NCI-H2171 (cell line): ENCODE results near the gene ATP8A2.
"Not testable (repeated sequence)": the region's sequence is repeated elsewhere in the genome, so short reads cannot be mapped to it uniquely, and the experiment has no call there.

Experiments
- DNase-seq: peaks from one replicate; lab custom pipeline; 2025; lab: John Stamatoyannopoulos, UW

Gene ATP8A2

GRCh38 chr13:25807562-25807961, 435.8 kb downstream of the ATP8A2 start:
- no peak for DNase-seq

DNA sequence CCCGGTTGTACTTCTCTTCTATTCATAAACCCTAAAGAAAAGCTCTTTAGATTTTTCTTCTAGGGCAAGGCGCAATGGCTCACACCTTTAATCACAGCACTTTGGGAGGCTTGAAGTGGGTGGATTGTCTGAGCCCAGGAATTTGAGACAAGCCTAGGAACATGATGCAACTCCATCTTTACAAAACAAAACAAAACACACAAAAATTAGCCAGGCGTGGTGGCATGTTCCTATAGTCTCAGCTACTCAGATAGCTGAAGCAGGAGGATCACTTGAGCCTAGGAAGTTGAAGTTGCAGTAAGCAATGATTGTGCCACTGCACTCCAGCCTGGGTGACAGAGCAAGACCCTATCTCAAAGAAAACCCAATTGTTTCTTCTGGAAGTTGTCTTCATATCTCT, 439.7 kb downstream of the ATP8A2 start:
- no peak for DNase-seq

GRCh38 chr13:25816239-25816638, 444.5 kb downstream of the ATP8A2 start:
- no peak for DNase-seq

DNA sequence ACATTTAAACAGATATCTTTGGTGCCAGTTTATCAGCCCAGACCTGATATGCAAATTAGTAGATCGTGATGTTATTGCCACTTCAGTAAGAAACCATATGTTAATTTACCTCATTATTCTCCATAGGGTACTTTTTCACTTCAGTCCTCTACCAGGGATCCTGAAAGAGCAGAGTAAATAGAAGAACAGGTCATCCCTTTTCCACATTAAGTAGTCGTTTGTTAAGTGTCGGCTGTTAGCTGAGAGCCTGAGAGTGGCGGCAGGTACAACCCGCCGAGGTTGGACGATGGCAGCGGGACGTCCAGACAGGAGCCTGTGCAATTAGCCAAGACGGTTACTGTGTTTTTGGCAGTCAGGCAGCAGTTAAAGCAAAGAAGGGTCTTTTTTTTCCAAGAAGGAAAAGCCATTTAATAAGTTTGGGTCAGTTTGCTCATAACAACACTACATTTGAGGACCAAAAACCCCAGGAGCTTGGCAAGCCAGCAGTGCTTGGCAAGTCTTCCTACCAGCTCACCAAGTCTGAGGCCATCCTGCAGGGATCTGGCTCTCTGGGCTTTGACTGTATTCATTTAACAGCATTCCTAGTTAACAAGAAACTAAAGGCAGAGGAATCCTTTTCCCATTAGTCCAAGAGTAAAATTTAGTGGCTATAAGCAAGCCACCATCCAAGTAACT, 448.2 kb downstream of the ATP8A2 start:
- DNase-seq: no peak

- DNase-seq: no peak
These were observed 450.0 kb downstream of the ATP8A2 start for GRCh38 chr13:25821776-25822175.

DNA sequence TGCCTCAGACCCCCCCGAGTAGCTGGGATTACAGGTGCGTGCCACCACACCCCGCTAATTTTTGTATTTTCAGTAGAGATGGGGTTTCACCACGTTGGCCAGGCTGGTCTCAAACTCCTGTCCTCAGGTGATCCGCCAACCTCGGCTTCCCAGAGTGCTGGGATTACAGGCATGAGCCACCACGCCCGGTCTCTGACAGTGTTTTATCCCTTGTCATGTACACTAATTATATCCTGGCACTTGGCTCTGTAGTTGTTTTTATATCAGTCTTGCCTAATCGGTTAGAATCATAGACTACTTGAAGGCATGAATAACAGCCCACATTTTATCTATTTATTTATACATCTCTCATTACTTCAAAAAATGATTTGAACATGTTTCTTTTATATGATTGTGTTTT, 455.4 kb downstream of the ATP8A2 start:
- DNase-seq: not testable (repeated sequence)

DNA sequence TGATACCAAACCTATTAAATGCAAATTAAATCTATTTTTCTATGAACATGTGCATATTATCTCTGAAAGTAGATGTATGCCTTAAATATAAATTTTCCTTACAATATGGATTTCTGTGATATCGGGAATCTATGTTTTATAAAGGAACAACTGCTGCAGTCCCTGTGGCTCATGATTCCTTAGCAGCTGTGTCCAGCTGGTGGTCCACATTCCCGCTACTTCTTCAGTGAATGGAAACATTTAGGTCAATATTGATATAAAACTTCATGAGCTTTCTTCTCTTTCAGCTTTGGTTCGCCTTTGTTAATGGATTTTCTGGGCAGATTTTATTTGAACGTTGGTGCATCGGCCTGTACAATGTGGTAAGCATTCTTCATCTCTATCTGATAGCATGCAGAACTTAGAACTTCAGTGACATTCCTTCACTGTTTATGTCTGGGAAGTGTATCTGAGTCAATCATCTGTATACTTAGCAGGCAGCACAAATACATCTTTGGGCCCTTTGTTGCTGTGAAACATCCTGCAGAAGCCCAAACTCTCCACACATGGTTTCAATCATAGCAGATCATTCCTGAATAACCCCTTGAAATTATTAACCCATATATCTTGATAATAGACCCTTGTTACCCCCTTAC, 456.2 kb downstream of the ATP8A2 start:
- no peak for DNase-seq

- no peak for DNase-seq
These were observed 462.0 kb downstream of the ATP8A2 start for GRCh38 chr13:25833761-25834160.

DNA sequence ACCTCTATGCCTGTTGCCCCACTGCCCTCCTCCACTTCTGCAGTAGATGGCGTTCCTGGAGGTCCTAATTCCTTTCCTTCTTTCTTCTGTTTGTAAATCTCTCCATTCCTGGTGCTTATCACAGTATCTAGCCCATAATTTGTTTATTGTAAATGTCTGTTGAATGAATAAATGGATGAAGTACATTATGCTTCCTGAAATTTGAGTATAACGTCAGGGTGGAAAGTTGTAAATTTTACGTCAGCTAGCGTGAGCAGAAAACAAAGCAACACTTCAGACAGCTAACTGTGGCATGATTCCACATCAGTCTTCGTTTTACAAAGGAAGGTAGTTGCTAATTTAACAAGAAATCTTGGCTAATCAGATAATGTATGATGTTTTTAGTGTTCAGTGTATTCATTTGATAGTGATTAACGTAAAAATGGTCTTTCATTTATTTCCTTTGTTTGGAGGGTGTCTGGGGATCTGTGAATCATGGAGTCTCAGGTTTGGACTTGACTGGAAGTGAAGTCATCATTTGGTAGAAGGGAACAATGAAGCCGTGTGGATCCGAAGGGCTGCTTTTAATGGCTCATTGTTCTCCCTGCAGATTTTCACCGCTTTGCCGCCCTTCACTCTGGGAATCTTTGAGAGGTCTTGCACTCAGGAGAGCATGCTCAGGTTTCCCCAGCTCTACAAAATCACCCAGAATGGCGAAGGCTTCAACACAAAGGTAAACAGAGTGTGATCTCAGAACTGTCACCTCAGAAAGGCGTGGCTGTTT, 465.0 kb downstream of the ATP8A2 start:
- DNase-seq: no peak

- no peak for DNase-seq
These were observed 467.6 kb downstream of the ATP8A2 start for GRCh38 chr13:25839371-25839770.

DNA sequence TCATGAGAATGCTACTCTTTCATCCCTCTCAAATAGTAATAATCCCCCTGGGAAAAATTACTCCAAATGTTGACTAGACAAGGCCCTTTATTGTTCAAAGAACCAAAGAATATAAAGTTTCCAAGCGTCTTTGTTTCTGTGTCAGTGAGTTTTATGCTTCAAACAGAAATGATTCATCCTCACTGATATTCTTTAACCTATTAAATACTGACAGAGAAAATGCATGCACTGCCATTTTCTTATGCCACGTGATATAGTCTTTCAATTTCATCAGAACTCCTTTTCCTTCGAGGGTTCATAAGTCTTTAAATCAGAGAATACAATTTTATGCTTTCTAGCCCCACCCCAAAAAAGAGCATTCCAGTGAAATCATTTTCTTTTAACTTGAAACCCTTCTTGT, 468.5 kb downstream of the ATP8A2 start:
- no peak for DNase-seq

GRCh38 chr13:25840931-25841330, 469.2 kb downstream of the ATP8A2 start:
- DNase-seq: no peak

DNA sequence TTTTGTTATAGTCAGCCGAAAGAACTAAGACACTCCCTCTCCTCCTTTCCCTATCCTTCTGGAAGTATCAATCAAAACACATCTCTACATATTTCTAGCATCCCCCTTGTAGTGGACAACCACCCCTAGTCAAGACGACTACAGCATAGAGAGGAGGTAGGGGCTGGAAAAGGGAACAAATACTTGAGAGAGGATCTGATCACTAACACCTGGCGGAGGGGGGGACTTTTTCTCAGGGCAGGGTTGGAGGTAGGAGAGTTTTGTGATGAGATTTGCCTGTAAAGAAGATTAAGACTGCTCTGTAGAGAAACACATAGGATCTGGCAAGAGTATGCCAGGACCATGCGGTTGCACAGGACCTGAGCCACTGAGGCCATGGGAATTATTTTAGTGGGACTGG, 471.9 kb downstream of the ATP8A2 start:
- no peak for DNase-seq

DNA sequence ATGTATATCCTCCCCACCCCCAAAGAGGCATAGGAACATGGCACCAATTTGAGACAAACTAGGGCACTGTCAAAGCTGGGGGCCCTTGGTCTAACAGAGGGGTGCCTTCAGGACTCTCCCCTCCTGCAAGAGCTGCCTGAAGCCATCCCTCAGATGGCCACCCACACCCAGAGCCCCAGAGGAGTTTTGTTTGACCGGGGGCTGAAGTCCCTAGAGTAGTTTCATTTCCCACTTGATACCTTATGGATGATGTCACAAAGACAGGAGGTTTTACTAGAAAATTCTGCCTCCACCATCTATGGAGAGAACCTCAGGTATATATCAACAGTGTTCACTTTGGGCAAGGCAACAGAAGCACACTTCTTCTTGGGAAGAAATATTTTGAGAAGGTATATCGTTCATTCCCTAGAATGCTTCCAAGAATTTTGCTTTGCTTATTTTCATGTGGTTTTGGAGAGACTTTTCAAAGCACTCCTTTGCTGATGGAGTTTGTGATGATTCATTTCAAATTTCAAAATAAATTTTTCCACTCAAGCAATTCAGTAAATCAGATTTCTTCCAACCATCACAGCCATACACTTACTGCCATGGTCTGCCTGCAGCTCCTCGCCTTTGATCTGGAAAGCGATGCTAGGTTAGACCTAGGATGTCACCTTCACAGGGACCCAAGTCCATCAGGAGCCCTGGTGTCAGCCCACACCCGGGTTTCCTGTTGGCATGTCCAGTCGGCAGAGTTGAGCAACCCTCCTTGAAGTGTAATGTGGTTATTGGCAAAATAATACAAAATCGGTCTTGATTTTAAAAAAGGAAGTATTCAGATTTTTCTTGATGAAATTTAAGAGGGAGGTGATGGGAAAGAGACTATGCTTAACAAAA, 473.0 kb downstream of the ATP8A2 start:
- DNase-seq: no peak

- no peak for DNase-seq
These were observed 474.6 kb downstream of the ATP8A2 start for GRCh38 chr13:25846222-25846984.

DNA sequence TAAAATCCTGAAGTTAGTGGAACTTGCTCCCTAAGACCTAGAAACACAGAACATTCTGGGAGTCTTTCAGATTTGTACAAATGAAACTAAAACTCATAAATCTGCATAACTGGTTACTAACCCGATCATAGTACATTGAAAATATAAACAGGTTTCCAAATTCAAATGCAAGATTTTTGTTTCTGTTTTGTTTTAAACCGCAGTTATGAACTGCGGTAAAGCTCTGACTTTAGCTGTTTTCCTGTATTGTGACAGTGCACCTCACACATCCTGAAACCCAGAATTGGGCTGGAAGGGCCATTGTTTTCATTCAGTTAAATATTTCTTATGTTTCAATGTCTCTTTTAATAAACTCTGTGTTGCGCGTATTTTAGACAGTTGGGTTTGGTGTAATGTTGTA, 475.4 kb downstream of the ATP8A2 start:
- DNase-seq: no peak

DNA sequence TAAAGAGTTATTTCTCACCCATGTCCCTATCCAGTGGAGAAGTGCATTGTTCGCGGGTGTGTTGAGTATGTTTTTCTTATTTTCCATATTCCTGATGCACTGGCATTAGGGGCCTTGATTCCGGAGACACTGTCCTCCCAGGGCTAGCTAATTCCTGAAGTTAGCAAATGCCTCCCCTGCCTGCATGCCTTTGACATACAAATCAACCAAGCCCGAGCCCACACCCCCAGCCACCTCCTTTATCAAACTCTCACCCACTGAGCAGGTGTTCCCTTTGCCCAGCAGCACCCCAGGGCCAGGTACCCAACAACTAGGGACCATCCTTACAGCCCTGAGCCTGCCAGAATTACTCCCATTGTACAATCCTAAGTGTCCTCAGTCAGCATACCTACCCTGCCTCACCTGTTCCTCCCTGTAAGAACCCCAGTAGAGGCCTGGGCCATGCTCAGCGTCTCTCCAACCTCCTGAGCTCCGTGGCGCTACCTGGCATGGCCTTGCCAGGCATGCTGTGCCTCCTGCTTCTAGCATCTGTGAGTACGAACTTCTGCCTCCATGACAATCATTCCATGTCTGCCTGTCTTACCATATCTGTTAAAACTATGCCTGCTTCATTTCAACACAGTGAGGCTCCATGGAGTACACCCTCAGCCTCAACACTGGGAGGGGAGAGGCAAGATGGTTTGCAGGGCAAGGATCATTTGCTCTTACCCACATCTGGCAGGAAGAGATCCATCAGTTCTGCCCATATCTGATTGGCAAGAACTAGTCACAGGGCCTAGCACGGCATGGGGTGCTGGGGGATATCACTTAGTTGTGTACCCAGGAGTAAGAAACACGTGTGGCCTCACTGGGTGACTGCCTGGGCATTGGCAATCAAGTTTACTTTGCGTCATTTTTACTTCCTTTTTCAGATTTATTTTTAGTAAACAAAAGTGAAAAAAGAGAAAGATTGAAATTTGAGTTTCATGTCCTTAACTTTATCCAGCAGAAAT, 476.2 kb downstream of the ATP8A2 start:
- no peak for DNase-seq

GRCh38 chr13:25848812-25849745, 477.3 kb downstream of the ATP8A2 start:
- DNase-seq: no peak

DNA sequence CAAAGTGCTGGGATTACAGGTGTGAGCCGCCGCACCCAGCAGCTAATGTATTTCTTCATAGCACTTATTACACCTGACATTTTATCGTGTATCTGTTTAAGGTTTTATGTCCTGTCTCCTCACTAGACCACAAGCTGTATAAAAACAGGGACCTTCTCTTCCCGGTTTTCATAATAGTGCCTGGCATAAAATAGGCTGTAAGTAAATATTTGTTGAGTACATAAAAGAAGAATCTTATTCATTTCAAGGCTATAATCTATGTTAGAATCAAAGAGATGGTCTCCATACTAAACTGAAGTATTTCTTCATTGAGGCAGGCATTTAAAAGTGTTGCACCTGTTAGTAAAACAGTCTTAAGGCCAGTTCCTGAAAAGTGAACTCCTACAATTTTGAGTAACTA, 486.1 kb downstream of the ATP8A2 start:
- DNase-seq: no peak
